Large intestine (tissue), 3 donors: Measurements from ENCODE around the gene GINM1. TPM values are rescaled to one million over a fixed set of nuclear protein-coding genes. Genes with fewer than 3 reads are reported as not detected.
A peak's percentile ranks its signal among the peaks of the same experiment; 100 is the strongest.

Experiments used
- DNase-seq, 2 donors: peaks; one replicate each; pipeline versions ENCODE4 v3.0.0 to v3.0.0-alpha.2; 2013
- H3K27ac ChIP-seq: one replicate; pipeline ENCODE4 v1.5.1; 2013; ENCODE audit warnings: low read length
- H3K27me3 ChIP-seq: 2 replicates; pipeline ENCODE4 v1.6.1; 2013; ENCODE audit warnings: low read length; ENCODE audit not compliant: control insufficient read depth, insufficient read depth
- H3K36me3 ChIP-seq: 2 replicates; pipeline ENCODE4 v1.6.1; 2013; ENCODE audit warnings: low read length; ENCODE audit not compliant: control insufficient read depth, insufficient read depth
- H3K4me1 ChIP-seq: one replicate; pipeline ENCODE4 v1.6.1; 2013; ENCODE audit warnings: low read length; ENCODE audit not compliant: control insufficient read depth, insufficient read depth
- H3K4me3 ChIP-seq: one replicate; pipeline ENCODE4 v1.5.1; 2013; ENCODE audit warnings: low read length
- H3K9me3 ChIP-seq: one replicate; pipeline ENCODE4 v1.6.1; 2013; ENCODE audit warnings: mild to moderate bottlenecking, low read depth, low read length, moderate library complexity; ENCODE audit not compliant: control insufficient read depth
- WGBS: methylation state at CpG from one replicate; pipeline ENCODE4 v1.1.5; 2013; ENCODE audit warnings: low lambda C conversion rate; ENCODE audit not compliant: insufficient coverage; 5-methylcytosine and 5-hydroxymethylcytosine counted together
- polyA plus RNA-seq: library from polyadenylated mRNA; unstranded; fragments of 120-200 nt; gene quantifications from one replicate; pipeline ENCODE4 v1.2.1, GENCODE V29; 2013

GINM1 gene
- polyA plus RNA-seq, 1 donor, result 36.1 TPM

GRCh38 chr6:149586149-149586548, 20.0 kb downstream of the GINM1 start:
- Histone ChIP-seq H3K36me3 (peaks cover 42% of the 10 kb centered on the region), H3K4me1 (no peaks in the 10 kb centered on the region), H3K4me3 (no peak overlapping the region), H3K27ac (no peak overlapping the region), H3K27me3 (no peaks in the 10 kb centered on the region), H3K9me3 (no peaks in the 10 kb centered on the region)
- DNase-seq, result no peak
- WGBS, result 100% methylated on average over 1 of the region's 2 CpGs

GRCh38 chr6:149592983-149593382, 26.8 kb downstream of the GINM1 start:
- Histone ChIP-seq H3K9me3 (no peaks in the 10 kb centered on the region), H3K4me3 (no peak overlapping the region), H3K36me3 (peaks cover 41% of the 10 kb centered on the region), H3K4me1 (no peaks in the 10 kb centered on the region), H3K27me3 (no peaks in the 10 kb centered on the region), H3K27ac (no peak overlapping the region)
- no peak for DNase-seq
- WGBS, result no CpG with 5 or more reads among the region's 2 CpGs

GRCh38 chr6:149593408-149593807, 27.2 kb downstream of the GINM1 start:
- no peaks in the 10 kb centered on the region for H3K9me3 ChIP-seq
- DNase-seq, result peak in 1 of 2 donors; percentile 17
- H3K27ac ChIP-seq, result no peak overlapping the region
- no peaks in the 10 kb centered on the region for H3K27me3 ChIP-seq
- peaks cover 45% of the 10 kb centered on the region for H3K36me3 ChIP-seq
- H3K4me3 ChIP-seq, result no peak overlapping the region
- WGBS, result no CpG with 5 or more reads among the region's 1 CpG
- no peaks in the 10 kb centered on the region for H3K4me1 ChIP-seq

GRCh38 chr6:149600508-149600907, 34.3 kb downstream of the GINM1 start:
- peaks cover 31% of the 10 kb centered on the region for H3K36me3 ChIP-seq
- H3K4me3 ChIP-seq, result no peak overlapping the region

GRCh38 chr6:149608381-149608982, 42.3 kb downstream of the GINM1 start:
- Histone ChIP-seq H3K9me3 (no peaks in the 10 kb centered on the region), H3K27ac (no peak overlapping the region), H3K4me3 (no peak overlapping the region), H3K4me1 (no peaks in the 10 kb centered on the region), H3K36me3 (peaks cover 7% of the 10 kb centered on the region), H3K27me3 (no peaks in the 10 kb centered on the region)
- no peak for DNase-seq
- no CpG with 5 or more reads among the region's 7 CpGs for WGBS

More at GRCh38 chr6:149600508-149600907, 34.3 kb downstream of the GINM1 start:
- no peak overlapping the region for H3K27ac ChIP-seq
- H3K27me3 ChIP-seq, result no peaks in the 10 kb centered on the region
- H3K9me3 ChIP-seq, result no peaks in the 10 kb centered on the region
- WGBS, result no CpG with 5 or more reads among the region's 4 CpGs
- H3K4me1 ChIP-seq, result no peaks in the 10 kb centered on the region
- DNase-seq, result no peak

- H3K36me3 ChIP-seq, result peaks cover 6% of the 10 kb centered on the region
- no peak overlapping the region for H3K27ac ChIP-seq
- no peaks in the 10 kb centered on the region for H3K27me3 ChIP-seq
- no peak for DNase-seq
- H3K4me1 ChIP-seq, result no peaks in the 10 kb centered on the region
- H3K4me3 ChIP-seq, result no peak overlapping the region
- no CpG with 5 or more reads among the region's 4 CpGs for WGBS
- no peaks in the 10 kb centered on the region for H3K9me3 ChIP-seq
Observed at GRCh38 chr6:149614337-149614736, 48.2 kb downstream of the GINM1 start.

- no peaks in the 10 kb centered on the region for H3K27me3 ChIP-seq
- H3K4me1 ChIP-seq, result no peaks in the 10 kb centered on the region
- 66% methylated on average over 5 of the region's 5 CpGs for WGBS
- no peak for DNase-seq
- H3K4me3 ChIP-seq, result no peak overlapping the region
- no peak overlapping the region for H3K27ac ChIP-seq
- no peaks in the 10 kb centered on the region for H3K9me3 ChIP-seq
- H3K36me3 ChIP-seq, result peaks cover 10% of the 10 kb centered on the region
Observed at GRCh38 chr6:149615805-149616204, 49.6 kb downstream of the GINM1 start.

- H3K36me3 ChIP-seq, result peaks cover 16% of the 10 kb centered on the region
- DNase-seq, result no peak
- no peaks in the 10 kb centered on the region for H3K9me3 ChIP-seq
- H3K27me3 ChIP-seq, result no peaks in the 10 kb centered on the region
- no peak overlapping the region for H3K4me3 ChIP-seq
- no peaks in the 10 kb centered on the region for H3K4me1 ChIP-seq
- H3K27ac ChIP-seq, result no peak overlapping the region
Observed at GRCh38 chr6:149627672-149628071, 61.5 kb downstream of the GINM1 start.

GRCh38 chr6:149628875-149629510, 62.8 kb downstream of the GINM1 start:
- no peak overlapping the region for H3K27ac ChIP-seq

GRCh38 chr6:149634315-149634714, 68.1 kb downstream of the GINM1 start:
- peaks cover 5% of the 10 kb centered on the region for H3K36me3 ChIP-seq
- H3K9me3 ChIP-seq, result no peaks in the 10 kb centered on the region
- DNase-seq, result no peak
- H3K27ac ChIP-seq, result no peak overlapping the region
- WGBS, result 100% methylated on average over 1 of the region's 1 CpG
- no peaks in the 10 kb centered on the region for H3K27me3 ChIP-seq
- H3K4me1 ChIP-seq, result no peaks in the 10 kb centered on the region
- H3K4me3 ChIP-seq, result no peak overlapping the region

More at GRCh38 chr6:149628875-149629510, 62.8 kb downstream of the GINM1 start:
- DNase-seq, result no peak
- WGBS, result no CpG with 5 or more reads among the region's 4 CpGs
- Histone ChIP-seq H3K27me3 (no peaks in the 10 kb centered on the region), H3K9me3 (no peaks in the 10 kb centered on the region), H3K36me3 (peaks cover 13% of the 10 kb centered on the region), H3K4me3 (no peak overlapping the region), H3K4me1 (no peaks in the 10 kb centered on the region)

GRCh38 chr6:149636124-149636523, 69.9 kb downstream of the GINM1 start:
- DNase-seq, result no peak
- 100% methylated on average over 1 of the region's 2 CpGs for WGBS

More at GRCh38 chr6:149636124-149636523, 69.9 kb downstream of the GINM1 start:
- Histone ChIP-seq H3K4me1 (no peaks in the 10 kb centered on the region), H3K4me3 (no peak overlapping the region), H3K9me3 (no peaks in the 10 kb centered on the region), H3K36me3 (no peaks in the 10 kb centered on the region), H3K27me3 (no peaks in the 10 kb centered on the region), H3K27ac (no peak overlapping the region)
